ENCODE data around the gene KIF13A. TPM values are rescaled to one million over a fixed set of nuclear protein-coding genes. Genes with fewer than 3 reads are reported as not detected.
"Not testable (repeated sequence)": the region's sequence is repeated elsewhere in the genome, so short reads cannot be mapped to it uniquely, and the experiment has no call there.

KIF13A gene
- total RNA-seq, 3 donors from 2014 or later (not counting 1 experiment from before 2014, with no cell fraction given): 15.0 to 26.4 (median 19.5) TPM

DNA sequence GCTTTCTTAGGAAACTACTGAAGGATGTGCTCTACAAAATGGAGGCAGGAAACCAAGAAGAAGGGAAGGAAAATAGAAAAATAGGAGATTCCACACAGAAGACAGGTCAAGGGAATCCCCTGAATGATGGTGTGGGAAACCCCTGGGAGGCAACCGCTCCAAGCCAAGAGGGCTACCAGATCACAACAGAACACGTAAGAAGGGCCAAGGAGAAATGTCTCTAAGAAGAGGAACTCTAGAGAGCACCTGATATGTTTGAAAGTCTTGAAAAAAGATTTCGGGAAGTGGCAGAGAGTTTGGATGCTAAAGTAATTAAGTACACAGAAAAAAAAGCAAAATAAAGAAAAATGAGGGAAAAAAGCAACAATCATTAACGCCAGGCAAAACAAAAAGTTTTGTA, 7.1 kb downstream of the KIF13A start:
- no peaks in the 10 kb centered on the region for H3K27me3 ChIP-seq (ENCODE audit: control insufficient read depth, insufficient read depth, low read length)
- no peaks in the 10 kb centered on the region for H3K9me3 ChIP-seq (ENCODE audit: control insufficient read depth, insufficient read depth, low read length)
- H3K27ac ChIP-seq (ENCODE audit: low read length): no peak overlapping the region
- Mint-ChIP-seq H3K4me3 (no peak overlapping the region), H3K27me3 (ENCODE audit: low read depth in 2 of 2) (no peaks in the 10 kb centered on the region), H3K4me1 (peaks cover 17 to 20% of the 10 kb centered on the region in 2 donors), H3K9me3 (no peaks in the 10 kb centered on the region), H3K27ac (peak overlapping the region in 1 of 2 donors; percentile 4), H3K36me3 (no peaks in the 10 kb centered on the region)
- WGBS (ENCODE audit: insufficient coverage): 81% methylated on average over 3 of the region's 4 CpGs
- DNase-seq (no peak), ATAC-seq (no peak)
- no peak for TF ChIP-seq CTCF (IDR thresholded peaks at IDR 0.05)
- H3K4me1 ChIP-seq (ENCODE audit: control insufficient read depth, insufficient read depth, low read length): no peaks in the 10 kb centered on the region
- H3K36me3 ChIP-seq (ENCODE audit: control insufficient read depth, insufficient read depth, low read length): no peaks in the 10 kb centered on the region
- H3K4me3 ChIP-seq (ENCODE audit: low read length): no peak overlapping the region
- intact Hi-C loops (cut with micrococcal nuclease): loop anchor here (10.0 kb wide), 2 partner anchors 174 to 276 kb away; partner anchors contain the start of genes KDM1B, NUP153 and TPMT

DNA sequence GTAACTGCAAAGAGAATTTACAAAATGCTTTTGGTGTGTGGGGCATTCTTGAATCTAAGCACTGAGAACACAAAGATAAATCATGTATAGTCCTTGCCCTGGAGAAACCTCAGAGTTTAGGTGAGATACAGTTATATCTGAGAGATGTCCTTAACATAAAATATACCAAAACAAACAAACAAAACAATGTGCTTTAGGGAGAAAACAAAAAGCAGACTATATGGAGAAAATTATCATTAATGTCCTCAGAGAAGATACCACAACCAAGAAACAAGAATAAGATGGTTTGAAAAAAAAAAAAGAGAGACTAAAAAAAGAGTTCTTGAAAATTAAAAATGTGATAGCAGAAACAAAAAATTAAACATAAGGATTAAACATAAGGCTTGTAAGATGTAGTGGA, 8.0 kb downstream of the KIF13A start:
- Mint-ChIP-seq H3K36me3 (no peaks in the 10 kb centered on the region), H3K4me1 (peaks cover 9 to 11% of the 10 kb centered on the region in 2 donors), H3K27me3 (ENCODE audit: low read depth in 2 of 2) (no peaks in the 10 kb centered on the region), H3K4me3 (no peak overlapping the region), H3K27ac (peak overlapping the region; percentile 7 to 8), H3K9me3 (no peaks in the 10 kb centered on the region)
- no peak for DNase-seq
- Histone ChIP-seq H3K4me1 (ENCODE audit: control insufficient read depth, insufficient read depth, low read length) (no peaks in the 10 kb centered on the region), H3K27me3 (ENCODE audit: control insufficient read depth, insufficient read depth, low read length) (no peaks in the 10 kb centered on the region), H3K4me3 (ENCODE audit: low read length) (no peak overlapping the region), H3K36me3 (ENCODE audit: control insufficient read depth, insufficient read depth, low read length) (no peaks in the 10 kb centered on the region), H3K9me3 (ENCODE audit: control insufficient read depth, insufficient read depth, low read length) (no peaks in the 10 kb centered on the region), H3K27ac (ENCODE audit: low read length) (no peak overlapping the region)
- intact Hi-C loops (cut with micrococcal nuclease): no loop called here
- no peak for TF ChIP-seq CTCF (IDR thresholded peaks at IDR 0.05)
- no peak for ATAC-seq

GRCh38 chr6:17976258-17976657, 11.2 kb downstream of the KIF13A start:
- peaks cover 4 to 17% of the 10 kb centered on the region in 2 donors for H3K4me1 Mint-ChIP-seq
- H3K36me3 ChIP-seq (ENCODE audit: control insufficient read depth, insufficient read depth, low read length); H3K27me3 ChIP-seq (ENCODE audit: control insufficient read depth, insufficient read depth, low read length); H3K27me3 Mint-ChIP-seq (ENCODE audit: low read depth in 2 of 2); H3K4me1 ChIP-seq (ENCODE audit: control insufficient read depth, insufficient read depth, low read length); H3K27ac ChIP-seq (ENCODE audit: low read length); intact Hi-C loops (cut with micrococcal nuclease); H3K4me3 ChIP-seq (ENCODE audit: low read length); H3K4me3 Mint-ChIP-seq; H3K36me3 Mint-ChIP-seq; ATAC-seq; H3K27ac Mint-ChIP-seq; DNase-seq; H3K9me3 Mint-ChIP-seq; H3K9me3 ChIP-seq (ENCODE audit: control insufficient read depth, insufficient read depth, low read length): not testable (repeated sequence)
- WGBS (ENCODE audit: insufficient coverage): 96% methylated on average over 36 of the region's 36 CpGs

GRCh38 chr6:17974570-17975368, 12.7 kb downstream of the KIF13A start:
- intact Hi-C loops (cut with micrococcal nuclease): no loop called here
- no peak overlapping the region for H3K27ac Mint-ChIP-seq
- H3K9me3 Mint-ChIP-seq: no peaks in the 10 kb centered on the region

More at GRCh38 chr6:17974570-17975368, 12.7 kb downstream of the KIF13A start:
- Histone ChIP-seq H3K27ac (ENCODE audit: low read length) (no peak overlapping the region), H3K9me3 (ENCODE audit: control insufficient read depth, insufficient read depth, low read length) (no peaks in the 10 kb centered on the region), H3K4me3 (ENCODE audit: low read length) (no peak overlapping the region), H3K27me3 (ENCODE audit: control insufficient read depth, insufficient read depth, low read length) (no peaks in the 10 kb centered on the region), H3K4me1 (ENCODE audit: control insufficient read depth, insufficient read depth, low read length) (no peaks in the 10 kb centered on the region), H3K36me3 (ENCODE audit: control insufficient read depth, insufficient read depth, low read length) (no peaks in the 10 kb centered on the region)
- 86% methylated on average over 4 of the region's 5 CpGs for WGBS (ENCODE audit: insufficient coverage)
- Mint-ChIP-seq H3K27me3 (ENCODE audit: low read depth in 2 of 2) (no peaks in the 10 kb centered on the region), H3K36me3 (no peaks in the 10 kb centered on the region), H3K4me1 (peaks cover 4 to 17% of the 10 kb centered on the region in 2 donors), H3K4me3 (no peak overlapping the region)
- no peak for ATAC-seq
- no peak for TF ChIP-seq CTCF (IDR thresholded peaks at IDR 0.05)
- DNase-seq: no peak

Measured in natural killer cell (primary cell).